GM12878 (cell line): ENCODE results near the gene XCR1. TPM values are rescaled to one million over a fixed set of nuclear protein-coding genes. Genes with fewer than 3 reads are reported as not detected.

Source experiments
- ATAC-seq: fragments of 200-7000 bp; cut with Tn5 transposase; 3 replicates; pipeline ENCODE4 v1.9.1; 2020; ENCODE audit warnings: mild to moderate bottlenecking, moderate library complexity
- BruUV-seq: library from RNA; stranded (reverse); fragments of 400-500 nt; replicated peaks from 2 replicates; lab custom pipeline; 2021; lab: Mats Ljungman, UMichigan
- CTCF ChIA-PET: fragments of 300-600 bp; sonication (Branson Sonifier 250); formaldehyde crosslinking; extraction: SDS; loops from one replicate; lab custom pipeline; 2021; ENCODE audit warnings: inconsistent platforms; lab: Yijun Ruan, JAX
- POLR2A ChIA-PET: fragments of 350-600 bp; formaldehyde crosslinking; extraction: SDS; loops from one replicate; lab custom pipeline; 2021; ENCODE audit warnings: inconsistent platforms; lab: Charles Lee
- RAD21 ChIA-PET: fragments of 300-600 bp; sonication (Branson Sonifier 250); formaldehyde crosslinking; loops from one replicate; lab custom pipeline; 2023; ENCODE audit warnings: antibody characterized with exemption; ENCODE audit not compliant: unreplicated experiment; lab: Charles Lee
- SMC1A ChIA-PET: fragments of 300-600 bp; sonication (Branson Sonifier 250); formaldehyde crosslinking; loops from one replicate; lab custom pipeline; 2023; ENCODE audit not compliant: unreplicated experiment, uncharacterized antibody; lab: Charles Lee
- DNase-seq: peaks from one replicate; pipeline ENCODE4 v3.0.0-alpha.2; 2011; ENCODE audit warnings: low read depth, low spot score
- FAIRE-seq: peaks from 3 replicates; lab custom pipeline; 2011; peaks lifted over from hg19 to GRCh38; lab: Jason Lieb, UNC
- H2AFZ ChIP-seq: 2 replicates; pipeline ENCODE4 v1.6.0; 2011; ENCODE audit warnings: low read depth, low read length, control low read depth; ENCODE audit not compliant: control insufficient read depth
- H3K27ac ChIP-seq: 2 replicates; pipeline ENCODE4 v1.5.1; 2011; ENCODE audit warnings: control low read depth; ENCODE audit not compliant: control insufficient read depth, insufficient read depth
- H3K27me3 ChIP-seq, 2 experiments: replicated peaks in 1 of 2; 2 replicates each; pipeline versions ENCODE4 v1.6.0 to v1.6.1; 2011; ENCODE audit warnings: low read length in 1 of 2; ENCODE audit not compliant: control insufficient read depth in 2 of 2, insufficient read depth in 2 of 2
- H3K36me3 ChIP-seq, 2 experiments: 2 replicates each; pipeline ENCODE4 v1.5.1; 2011; ENCODE audit warnings: low read length in 1 of 2; ENCODE audit not compliant: control insufficient read depth in 2 of 2, insufficient read depth in 2 of 2
- H3K4me1 ChIP-seq: 2 replicates; pipeline ENCODE4 v1.6.1; 2011; ENCODE audit warnings: mild to moderate bottlenecking, low read length, moderate library complexity, mixed read lengths; ENCODE audit not compliant: control insufficient read depth, insufficient read depth
- H3K4me2 ChIP-seq: 2 replicates; pipeline ENCODE4 v1.6.0; 2011; ENCODE audit warnings: control low read depth; ENCODE audit not compliant: control insufficient read depth, insufficient read depth
- H3K4me3 ChIP-seq: fragments of 200-600 bp; sonication (generic); 2 replicates; pipeline ENCODE4 v1.5.1; 2016
- H3K79me2 ChIP-seq: 2 replicates; pipeline ENCODE4 v1.6.0; 2011; ENCODE audit warnings: low read length; ENCODE audit not compliant: control insufficient read depth, insufficient read depth
- H3K9ac ChIP-seq: 2 replicates; pipeline ENCODE4 v1.8.0; 2011; ENCODE audit warnings: low read length, control low read depth, mixed read lengths; ENCODE audit not compliant: control insufficient read depth, insufficient read depth
- H3K9me3 ChIP-seq: replicated peaks from 3 replicates; pipeline ENCODE4 v1.5.1; 2011; ENCODE audit warnings: mild to moderate bottlenecking, low read length; ENCODE audit not compliant: control insufficient read depth, insufficient read depth
- H4K20me1 ChIP-seq: 2 replicates; pipeline ENCODE4 v1.6.0; 2011; ENCODE audit not compliant: control insufficient read depth, insufficient read depth
- BCL11A ChIP-seq: IDR thresholded peaks from 2 replicates; pipeline ENCODE4 v1.6.1; 2011; ENCODE audit warnings: low read depth, low read length
- CREB1 ChIP-seq: IDR thresholded peaks from 2 replicates; pipeline ENCODE4 v1.6.1; 2012; ENCODE audit warnings: low read depth, mild to moderate bottlenecking, inconsistent platforms
- CTCF ChIP-seq, 3 experiments: IDR thresholded peaks in 2 of 3; conservative IDR thresholded peaks in 1 of 3; 2 replicates each; pipeline ENCODE4 v1.5.1; 2011; ENCODE audit warnings: low read depth in 3 of 3, low read length in 3 of 3, mild to moderate bottlenecking in 3 of 3, control low read depth in 2 of 3, moderate library complexity in 2 of 3, inconsistent platforms in 1 of 3, mixed read lengths in 1 of 3; ENCODE audit not compliant: control insufficient read depth in 2 of 3, insufficient read depth in 1 of 3; ENCODE audit errors: extremely low read depth in 1 of 3
- FOXK2 ChIP-seq: fragments of 450-650 bp; IDR thresholded peaks from 2 replicates; pipeline ENCODE4 v1.6.1; 2017; ENCODE audit warnings: mild to moderate bottlenecking, moderate library complexity
- HCFC1 ChIP-seq: fragments of 150-350 bp; IDR thresholded peaks from 2 replicates; pipeline ENCODE4 v1.6.1; 2014; ENCODE audit warnings: low read length
- JUND ChIP-seq: IDR thresholded peaks from 2 replicates; pipeline ENCODE4 v1.6.1; 2012; ENCODE audit warnings: low read depth, mild to moderate bottlenecking, low read length, improper control_type of control experiment, moderate library complexity
- KLF5 ChIP-seq: fragments of 450-650 bp; IDR thresholded peaks from 2 replicates; pipeline ENCODE4 v1.6.1; 2014; ENCODE audit warnings: mild to moderate bottlenecking; ENCODE audit not compliant: partially characterized antibody
- MTA2 ChIP-seq: fragments of 450-650 bp; IDR thresholded peaks from 2 replicates; pipeline ENCODE4 v1.6.1; 2016; ENCODE audit warnings: low read depth, mild to moderate bottlenecking, moderate library complexity
- NFIC ChIP-seq: IDR thresholded peaks from 2 replicates; pipeline ENCODE4 v1.6.1; 2012; ENCODE audit warnings: low read depth, mild to moderate bottlenecking, inconsistent platforms, low read length, moderate library complexity
- NR2F1 ChIP-seq: fragments of 450-650 bp; conservative IDR thresholded peaks from 2 replicates; pipeline ENCODE4 v1.6.1; 2017; ENCODE audit warnings: mild to moderate bottlenecking
- RELA ChIP-seq: fragments of 450-650 bp; IDR thresholded peaks from 2 replicates; pipeline ENCODE4 v1.8.0; 2014; ENCODE audit warnings: borderline replicate concordance; ENCODE audit not compliant: partially characterized antibody
- SKIL ChIP-seq: fragments of 450-650 bp; IDR thresholded peaks from 2 replicates; pipeline ENCODE4 v1.6.1; 2017; ENCODE audit warnings: mild to moderate bottlenecking, low read depth, inconsistent platforms; ENCODE audit not compliant: poor library complexity, severe bottlenecking
- SMARCA5 ChIP-seq: fragments of 450-650 bp; IDR thresholded peaks from 2 replicates; pipeline ENCODE4 v1.6.1; 2017; ENCODE audit warnings: mild to moderate bottlenecking
- TBL1XR1 ChIP-seq: IDR thresholded peaks from 2 replicates; pipeline ENCODE4 v1.6.1; 2012; ENCODE audit warnings: low read depth, low read length, improper control_type of control experiment
- USF2 ChIP-seq: IDR thresholded peaks from 2 replicates; pipeline ENCODE4 v1.6.1; 2011; ENCODE audit warnings: low read depth, low read length, improper control_type of control experiment, borderline replicate concordance
- YY1 ChIP-seq: IDR thresholded peaks from 2 replicates; pipeline ENCODE4 v1.6.1; 2011; ENCODE audit warnings: low read depth, mild to moderate bottlenecking, low read length
- WGBS: methylation state at CpG from one replicate; pipeline ENCODE4 v1.1.6; 2016; ENCODE audit warnings: low lambda C conversion rate; ENCODE audit not compliant: insufficient replicate concordance, insufficient coverage; ENCODE audit errors: missing lambda C conversion rate; 5-methylcytosine and 5-hydroxymethylcytosine counted together
- in situ Hi-C: fragments of 300-500 bp; cut with MboI; formaldehyde crosslinking; loops from 9 replicates; pipeline ENCODE4 v1.14.3; 2018; ENCODE audit warnings: mixed read lengths
- intact Hi-C: fragments of 100-400 bp; cut with micrococcal nuclease; formaldehyde crosslinking; loops from one replicate; pipeline ENCODE4 v1.14.2; 2022; ENCODE audit not compliant: unreplicated experiment
- polyA plus RNA-seq, 11 experiments: library from polyadenylated mRNA; depleted of rRNA in 4 of 11; unstranded in 6 of 11; stranded (reverse) in 5 of 11; fragments of >200 nt; fragmentation: Nextera tagmentation in 4 of 11; fragmentation: Illumina TruSeq in 1 of 11; extraction: Ambion mirVana in 4 of 11; extraction: Trizol in 1 of 11; gene quantifications; 1 replicate in 1 of 11; 2 replicates in 10 of 11; pipeline versions ENCODE4 v1.2.1 to v1.2.3, GENCODE V29; 2011 to 2016; ENCODE audit warnings: inconsistent platforms in 2 of 11, missing spikeins in 2 of 11, low read depth in 1 of 11
- total RNA-seq, 4 experiments: library from RNA; depleted of rRNA in 3 of 4; stranded (reverse); fragments of >200 nt in 3 of 4; fragmentation: Illumina TruSeq in 1 of 4; extraction: Trizol in 1 of 4; gene quantifications; 2 replicates each; pipeline versions ENCODE4 v1.2.1 to v1.2.3, GENCODE V29; 2013 to 2021

The XCR1 gene
- total and polyA plus RNA-seq, 10 of the 15 experiments (the other 5 are each of a cell fraction or from before 2014, with no cell fraction given): 0.02 to 0.29 (median 0.13) TPM; not detected in 2

GRCh38 chr3:46022909-46023785 lies 4.1 kb downstream of the XCR1 start:
- no peak overlapping the region for H3K9ac ChIP-seq
- no peaks in the 10 kb centered on the region for H3K27me3 ChIP-seq
- no peaks in the 10 kb centered on the region for H3K36me3 ChIP-seq
- POLR2A ChIA-PET: interaction anchor here (0.7 kb wide), 1 partner anchor 50 kb away, joined by 7 read pairs; no protein-coding TSS in a partner anchor
- FAIRE-seq (no peak), ATAC-seq (no peak), DNase-seq (no peak)
- 74% methylated on average over 34 of the region's 34 CpGs for WGBS
- no peak overlapping the region for H3K4me2 ChIP-seq
- H3K4me1 ChIP-seq: peaks cover 5% of the 10 kb centered on the region
- H3K79me2 ChIP-seq: no peaks in the 10 kb centered on the region
- RAD21 ChIA-PET: no interaction called here
- H3K4me3 ChIP-seq: no peak overlapping the region
- CTCF ChIA-PET: no interaction called here
- no peaks in the 10 kb centered on the region for H4K20me1 ChIP-seq
- intact Hi-C loops (no loop called here), in situ Hi-C loops (no loop called here)
- no peak overlapping the region for H2AFZ ChIP-seq
- SMC1A ChIA-PET: no interaction called here
- BruUV-seq: no TSS peak
- no peak overlapping the region for H3K27ac ChIP-seq
- peaks cover 5% of the 10 kb centered on the region for H3K9me3 ChIP-seq
- no peak for TF ChIP-seq NFIC
- no peak for TF ChIP-seq KLF5
- TF ChIP-seq BCL11A: no peak
- TF ChIP-seq SKIL: no peak
- no peak for TF ChIP-seq SMARCA5
- no peak for TF ChIP-seq FOXK2
- TF ChIP-seq RELA: no peak
- TF ChIP-seq YY1: no peak
- TF ChIP-seq CREB1: no peak
- TF ChIP-seq NR2F1: no peak
- TF ChIP-seq CTCF (IDR thresholded peaks at IDR 0.05 in 2 of 3, conservative IDR thresholded peaks at IDR 0.05 in 1 of 3; ENCODE audit: control insufficient read depth in 2 of 3, extremely low read depth in 1 of 3, insufficient read depth in 1 of 3, low read depth in 3 of 3, low read length in 3 of 3): no peak
- no peak for TF ChIP-seq MTA2
- TF ChIP-seq HCFC1: no peak
- TF ChIP-seq USF2: no peak
- no peak for TF ChIP-seq JUND
- TF ChIP-seq TBL1XR1: no peak
